Adipose tissue (tissue), 3 donors: Measurements from ENCODE around the gene LKAAEAR1. TPM values are rescaled to one million over a fixed set of nuclear protein-coding genes. Genes with fewer than 3 reads are reported as not detected.

Experiments
- H3K27ac ChIP-seq: one replicate; pipeline ENCODE4 v1.5.1; 2013; ENCODE audit warnings: low read depth, low read length
- WGBS, 3 donors: extraction: QIAGEN DNeasy Blood & Tissue Kit; methylation state at CpG; one replicate each; pipeline ENCODE4 v1.1.7; 2013; 5-methylcytosine and 5-hydroxymethylcytosine counted together
- polyA plus RNA-seq, 3 donors: library from polyadenylated mRNA; stranded (reverse); fragments of 200-250 nt; gene quantifications; one replicate each; pipeline ENCODE4 v1.2.3, GENCODE V29; 2013
- donor health status: healthy with polysubstance abuse.
- donor health status: Bipolar disorder and iron deficiency.
- donor health status: healthy.

Gene LKAAEAR1
- polyA plus RNA-seq, 3 donors = 0.27 to 0.64 TPM; not detected in 1

GRCh38 chr20:64047968-64048401 lies 36.2 kb downstream of the LKAAEAR1 start:
- WGBS, 3 donors = 11 to 33% (median 26%) methylated on average over 46 to 49 of the region's 49 CpGs
- no peak overlapping the region for H3K27ac ChIP-seq

- 73 to 78% (median 74%) methylated on average over 8 of the region's 8 CpGs for WGBS, 3 donors
- no peak overlapping the region for H3K27ac ChIP-seq
Observed at GRCh38 chr20:64047046-64047389, 37.2 kb downstream of the LKAAEAR1 start.

- H3K27ac ChIP-seq = no peak overlapping the region
- 57 to 66% (median 66%) methylated on average over 11 of the region's 11 CpGs for WGBS, 3 donors
Observed at GRCh38 chr20:64045346-64046011, 38.7 kb downstream of the LKAAEAR1 start.

DNA sequence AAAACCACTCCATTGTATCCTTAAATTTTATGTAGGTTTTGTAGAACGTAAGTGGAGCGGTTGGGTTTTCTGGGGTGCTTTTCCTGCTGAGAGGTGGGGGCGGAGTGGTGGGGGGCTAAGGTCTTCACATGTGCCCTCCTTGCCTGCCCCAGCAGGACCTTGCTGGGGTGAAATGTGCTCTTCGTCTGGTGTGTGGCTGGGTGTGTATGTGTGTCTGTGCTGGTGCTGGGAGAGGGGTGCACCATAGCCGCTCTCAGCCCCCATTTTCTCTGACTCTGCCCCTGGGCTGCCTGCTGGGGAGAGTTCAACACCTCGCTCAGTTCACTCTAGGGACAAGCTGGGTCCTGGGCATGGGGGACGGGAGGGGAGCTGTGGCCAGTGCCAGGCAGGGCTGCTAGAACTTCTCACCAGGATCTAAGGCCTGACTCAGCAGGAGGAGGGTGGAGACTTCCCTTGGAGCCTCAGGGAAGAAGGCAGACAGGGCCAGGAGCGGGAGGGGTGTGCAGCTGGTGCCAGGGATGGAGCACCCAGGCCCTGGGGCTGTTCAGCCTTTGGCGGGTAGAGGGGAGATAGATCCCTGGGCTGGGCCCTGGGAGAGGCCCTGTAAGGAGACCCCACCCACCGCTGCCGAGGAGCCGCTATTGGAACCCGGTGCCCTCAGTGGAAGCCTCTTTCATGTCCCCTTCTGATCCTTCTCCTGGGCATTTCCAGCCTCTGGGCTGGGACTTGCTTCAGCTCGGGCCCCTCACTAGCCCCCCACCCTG lies 39.5 kb downstream of the LKAAEAR1 start:
- no peak overlapping the region for H3K27ac ChIP-seq
- 63 to 67% (median 66%) methylated on average over 13 to 14 of the region's 14 CpGs for WGBS, 3 donors

DNA sequence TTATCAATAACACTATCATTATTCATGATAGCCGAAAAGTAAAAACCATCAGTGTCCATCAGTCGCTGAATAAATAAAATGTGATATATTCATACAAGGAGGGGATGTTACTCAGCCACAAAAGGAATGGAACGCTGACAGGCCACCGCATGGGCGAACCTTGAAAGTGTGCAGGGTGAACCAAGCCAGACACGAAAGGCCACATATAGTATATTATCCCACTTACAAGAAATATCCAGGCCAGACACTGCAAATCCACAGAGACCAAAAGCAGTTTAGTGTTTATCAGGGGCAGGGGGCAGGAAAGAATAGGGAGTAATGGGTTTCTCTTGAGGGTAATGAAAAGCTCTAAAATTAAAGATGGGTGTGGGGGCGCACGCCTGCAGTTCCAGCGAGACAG lies 40.4 kb downstream of the LKAAEAR1 start:
- H3K27ac ChIP-seq = no peak overlapping the region
- 77 to 84% (median 80%) methylated on average over 9 of the region's 9 CpGs for WGBS, 3 donors

GRCh38 chr20:64042054-64042781 lies 42.0 kb downstream of the LKAAEAR1 start:
- WGBS, 3 donors = 2 to 4% (median 2%) methylated on average over 53 to 55 of the region's 55 CpGs
- H3K27ac ChIP-seq = no peak overlapping the region

DNA sequence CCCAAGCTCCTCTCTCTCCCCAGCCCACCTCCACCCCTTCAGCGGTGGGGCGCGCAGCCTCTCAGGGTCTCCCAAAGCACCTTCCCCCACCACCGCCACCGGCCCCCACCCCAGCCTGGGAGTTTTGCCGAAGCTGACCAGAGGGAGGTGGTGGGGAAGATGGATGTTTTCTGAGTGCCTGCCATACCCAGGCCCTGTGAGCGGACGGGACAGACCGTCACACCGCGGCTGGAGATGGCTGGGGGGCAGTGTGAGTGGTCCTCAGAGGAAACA lies 42.5 kb downstream of the LKAAEAR1 start:
- 7 to 22% (median 10%) methylated on average over 6 to 11 of the region's 11 CpGs for WGBS, 3 donors
- no peak overlapping the region for H3K27ac ChIP-seq

GRCh38 chr20:64041040-64041780 lies 43.0 kb downstream of the LKAAEAR1 start:
- no peak overlapping the region for H3K27ac ChIP-seq
- 32 to 72% (median 45%) methylated on average over 15 of the region's 15 CpGs for WGBS, 3 donors

- WGBS, 3 donors = 53 to 64% (median 58%) methylated on average over 11 to 12 of the region's 12 CpGs
- H3K27ac ChIP-seq = no peak overlapping the region
Observed at GRCh38 chr20:64040231-64041039, 43.8 kb downstream of the LKAAEAR1 start.

- no peak overlapping the region for H3K27ac ChIP-seq
- 13 to 18% (median 14%) methylated on average over 16 to 17 of the region's 17 CpGs for WGBS, 3 donors
Observed at GRCh38 chr20:64039293-64040160, 44.7 kb downstream of the LKAAEAR1 start.

GRCh38 chr20:64038565-64039292 lies 45.5 kb downstream of the LKAAEAR1 start:
- no peak overlapping the region for H3K27ac ChIP-seq
- 0 to 1% (median 0%) methylated on average over 76 to 91 of the region's 91 CpGs for WGBS, 3 donors

DNA sequence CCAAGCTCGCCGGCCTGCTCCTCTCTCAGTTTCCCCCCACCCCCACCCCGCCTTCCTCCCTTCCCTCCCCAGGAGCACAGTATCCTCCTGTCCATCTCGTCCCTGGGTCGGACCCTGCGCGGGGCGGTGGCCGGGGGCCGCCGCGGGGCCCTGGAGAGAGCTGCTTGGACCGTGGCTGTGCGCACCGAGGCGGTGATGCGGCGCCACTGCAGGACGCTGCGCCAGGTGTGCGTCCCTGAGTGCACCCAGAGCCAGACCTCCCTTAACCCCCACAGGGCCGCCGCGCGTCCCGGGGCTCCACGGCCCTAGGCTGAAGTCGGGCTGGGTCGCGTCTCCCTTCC lies 46.0 kb downstream of the LKAAEAR1 start:
- H3K27ac ChIP-seq = no peak overlapping the region
- 0 to 3% (median 1%) methylated on average over 5 to 30 of the region's 30 CpGs for WGBS, 3 donors

DNA sequence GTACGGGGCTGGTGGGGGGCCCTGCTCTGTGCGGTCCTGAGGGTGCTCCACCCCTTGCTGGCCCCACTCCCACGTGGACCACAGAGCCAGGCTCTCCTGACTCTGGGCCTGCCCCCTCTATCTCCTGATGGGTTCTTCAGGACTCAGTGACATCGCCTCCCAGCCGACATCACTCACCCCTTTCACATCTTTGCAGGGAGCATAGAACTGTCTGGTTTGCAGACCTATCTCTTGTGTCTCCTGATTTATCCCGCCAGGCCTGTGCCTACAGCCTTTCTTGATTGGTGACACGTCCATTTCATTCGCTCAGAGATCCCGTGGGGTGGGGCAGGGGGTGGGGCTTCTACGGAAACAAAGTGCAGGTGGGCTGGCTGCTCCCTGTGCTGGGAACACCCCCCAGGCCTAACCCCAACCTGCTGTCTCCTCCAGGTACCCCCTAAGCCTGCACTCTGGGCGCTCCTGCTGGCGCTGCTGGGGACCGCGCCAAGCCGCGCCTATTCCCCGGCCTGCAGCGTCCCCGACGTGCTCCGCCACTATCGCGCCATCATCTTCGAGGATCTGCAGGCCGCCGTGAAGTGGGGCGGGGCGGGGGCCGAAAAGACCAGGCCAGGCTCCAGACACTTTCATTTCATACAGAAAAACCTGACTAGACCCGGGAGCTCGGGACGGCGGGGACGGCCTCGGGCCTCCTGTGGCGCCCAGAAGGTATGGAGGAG lies 46.5 kb downstream of the LKAAEAR1 start:
- 9 to 13% (median 11%) methylated on average over 34 to 36 of the region's 36 CpGs for WGBS, 3 donors
- H3K27ac ChIP-seq = no peak overlapping the region

DNA sequence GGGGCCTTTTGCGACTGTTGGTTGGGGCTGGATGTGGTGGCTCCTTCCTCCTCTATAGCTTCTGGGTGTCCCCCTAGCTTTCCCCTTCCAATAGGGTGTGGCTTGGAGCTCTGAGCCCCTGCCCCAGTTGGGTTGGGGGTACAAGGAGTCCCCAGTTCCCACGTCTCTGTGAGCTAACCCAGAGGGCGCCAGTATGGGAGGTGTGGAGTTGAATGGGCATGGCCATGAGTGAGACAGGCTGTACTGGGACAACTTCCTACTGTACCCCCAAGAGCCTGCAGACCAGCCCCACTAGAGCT lies 47.0 kb downstream of the LKAAEAR1 start:
- WGBS, 3 donors = 72 to 77% (median 72%) methylated on average over 3 of the region's 3 CpGs
- no peak overlapping the region for H3K27ac ChIP-seq

DNA sequence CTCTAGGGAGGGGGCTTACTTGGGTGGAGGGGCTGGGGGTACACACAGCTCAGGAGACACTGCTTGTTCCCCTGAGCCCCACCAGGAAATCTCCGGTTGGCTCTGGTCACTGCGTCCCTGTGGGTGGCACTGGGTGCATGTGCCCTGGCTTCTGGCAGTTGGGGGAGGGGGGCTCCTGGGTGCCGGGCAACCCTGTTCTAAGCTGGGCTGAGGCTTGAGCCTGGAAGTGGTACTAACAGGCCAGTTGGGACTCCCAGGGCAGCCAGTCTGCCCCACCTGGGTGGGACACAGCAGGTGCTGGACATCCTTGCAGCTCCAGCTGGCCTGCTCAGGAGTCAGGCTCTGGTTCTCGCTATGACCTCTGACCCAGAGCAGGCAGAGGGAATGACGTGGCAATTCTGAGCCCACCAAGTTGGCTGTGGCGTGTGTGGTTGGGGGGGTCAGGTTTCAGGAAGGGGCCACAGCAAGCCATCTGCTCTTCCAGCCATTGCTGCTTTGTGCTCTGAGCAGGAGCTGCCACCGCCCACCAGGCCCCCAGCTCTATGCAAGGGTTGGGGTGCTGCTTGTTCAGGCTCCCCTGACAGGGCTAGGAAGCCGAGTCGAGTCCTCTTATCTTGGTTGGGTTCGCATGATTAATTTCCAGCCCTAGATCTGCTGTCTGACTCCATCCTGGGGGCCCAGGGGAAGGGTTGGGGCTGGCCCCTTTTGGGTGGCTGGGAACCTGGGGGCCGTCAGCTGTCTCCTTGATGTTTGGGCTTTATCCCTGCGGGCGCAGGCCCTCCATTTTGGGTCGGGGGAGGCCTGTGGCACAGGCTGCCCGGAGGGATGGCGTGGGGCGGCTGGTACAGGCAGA lies 47.6 kb downstream of the LKAAEAR1 start:
- H3K27ac ChIP-seq = no peak overlapping the region
- 62 to 65% (median 65%) methylated on average over 16 to 17 of the region's 17 CpGs for WGBS, 3 donors
